Activated CD4-positive, CD25-positive, alpha-beta regulatory T cell (primary cell): ENCODE data around the gene CBX5.
"Not testable (repeated sequence)": the region's sequence is repeated elsewhere in the genome, so short reads cannot be mapped to it uniquely, and the experiment has no call there.

Experiments used
- DNase-seq, 4 experiments: peaks; one replicate each; lab custom pipeline; 2025; lab: John Stamatoyannopoulos, UW

CBX5 gene

GRCh38 chr12:54294152-54294952 is 14.4 kb upstream of the CBX5 start:
- peak in 3 of 4 experiments; percentile 14 to 44 (median 17) for DNase-seq

- DNase-seq = no peak
These were observed 13.0 kb upstream of the CBX5 start for GRCh38 chr12:54292931-54293241.

GRCh38 chr12:54292083-54292930 is 12.4 kb upstream of the CBX5 start:
- DNase-seq = no peak

- DNase-seq = no peak
These were observed 7.6 kb upstream of the CBX5 start for GRCh38 chr12:54287261-54288157.

- DNase-seq = no peak
These were observed 6.4 kb upstream of the CBX5 start for GRCh38 chr12:54286042-54287030.

- no peak for DNase-seq
These were observed 5.5 kb upstream of the CBX5 start for GRCh38 chr12:54285150-54286041.

- DNase-seq = not testable (repeated sequence)
These were observed 4.3 kb upstream of the CBX5 start for GRCh38 chr12:54284070-54284780.

GRCh38 chr12:54282949-54283593 is 3.1 kb upstream of the CBX5 start:
- DNase-seq = peak in 1 of 4 experiments; percentile 17

- DNase-seq = not testable (repeated sequence)
These were observed 1.8 kb upstream of the CBX5 start for GRCh38 chr12:54281694-54282093.

GRCh38 chr12:54281261-54281638 is 1.3 kb upstream of the CBX5 start:
- DNase-seq = not testable (repeated sequence)

GRCh38 chr12:54280468-54281260 is 742 bp upstream of the CBX5 start, which contains the start of gene HNRNPA1:
Gene HNRNPA1 (plus strand): TSS chr12:54280726. CDS start chr12:54280808, 82 bp downstream.
- DNase-seq = peak; percentile 69 to 86 (median 82)

- no peak for DNase-seq
These were observed 693 bp downstream of the CBX5 start for GRCh38 chr12:54279227-54279631.

- no peak for DNase-seq
These were observed 2.1 kb downstream of the CBX5 start for GRCh38 chr12:54277823-54278276.

GRCh38 chr12:54276368-54276767 is 3.6 kb downstream of the CBX5 start:
- DNase-seq = no peak

GRCh38 chr12:54273981-54274380 is 5.9 kb downstream of the CBX5 start:
- no peak for DNase-seq

- no peak for DNase-seq
These were observed 7.7 kb downstream of the CBX5 start for GRCh38 chr12:54272214-54272613.

GRCh38 chr12:54270345-54270744 is 9.6 kb downstream of the CBX5 start:
- no peak for DNase-seq

GRCh38 chr12:54266852-54267251 is 13.1 kb downstream of the CBX5 start:
- no peak for DNase-seq
